GM18951 (cell line): ENCODE measurements around the gene CDC20.

Source experiments
- POLR2A ChIP-seq: IDR thresholded peaks from 4 replicates; pipeline ENCODE4 v1.6.1; 2011; ENCODE audit warnings: mild to moderate bottlenecking; ENCODE audit not compliant: insufficient read length, insufficient read depth; ENCODE audit errors: extremely low read depth
- in situ Hi-C: fragments of 300-500 bp; cut with MboI; formaldehyde crosslinking; loops from one replicate; pipeline ENCODE4 v1.12.0; 2022; ENCODE audit warnings: low sequenced_read_pairs, mixed read lengths, inconsistent platforms; ENCODE audit not compliant: unreplicated experiment

The CDC20 gene

GRCh38 chr1:43372172-43372571 lies 13.4 kb downstream of the CDC20 start:
- no peak for TF ChIP-seq POLR2A
- in situ Hi-C loops: no loop called here

GRCh38 chr1:43373066-43373940 lies 14.5 kb downstream of the CDC20 start:
- TF ChIP-seq POLR2A: no peak
- in situ Hi-C loops: no loop called here

DNA sequence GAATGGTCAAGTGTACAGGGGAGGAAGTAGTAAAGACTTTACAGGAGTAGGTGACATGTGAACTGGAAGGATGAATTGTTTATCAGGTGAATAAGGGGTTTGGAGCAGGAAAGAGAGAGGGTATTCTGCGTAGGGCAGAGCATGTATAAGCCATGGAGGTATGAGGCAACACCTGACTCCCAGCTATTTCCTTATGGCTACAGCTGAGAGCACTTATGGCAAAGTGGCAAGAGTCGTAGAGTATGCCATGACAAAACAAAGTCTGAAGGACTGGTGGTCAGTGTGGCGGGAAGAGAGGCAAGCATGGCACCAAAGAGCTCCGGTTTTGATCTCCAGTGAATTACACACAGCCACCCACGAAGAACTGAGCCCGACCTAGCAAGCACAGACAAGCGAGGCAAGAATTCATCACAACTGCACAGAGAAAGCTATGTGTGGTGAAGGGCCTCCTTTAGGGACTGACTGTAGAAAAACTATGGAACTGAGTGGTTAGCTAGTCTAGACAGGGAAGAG lies 18.0 kb downstream of the CDC20 start:
- in situ Hi-C loops: no loop called here
- no peak for TF ChIP-seq POLR2A

DNA sequence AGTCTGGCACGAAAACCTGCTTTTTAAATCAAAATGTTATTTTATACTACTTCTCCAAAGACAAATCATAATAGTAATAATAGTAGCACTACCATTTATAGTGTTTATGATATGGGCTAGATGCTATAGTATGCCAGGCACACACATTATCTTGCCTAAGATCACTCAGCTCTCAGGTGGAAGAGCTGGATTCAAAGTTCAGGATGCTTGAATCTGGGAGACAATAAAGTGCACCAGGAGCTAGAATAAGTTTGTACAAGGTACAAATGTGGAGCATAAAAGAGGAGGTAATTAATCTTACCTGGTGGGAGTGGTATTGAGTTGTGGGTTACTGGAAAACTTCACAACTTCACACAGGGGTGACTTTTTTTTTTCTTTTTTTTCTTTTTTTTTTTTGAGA lies 19.1 kb downstream of the CDC20 start:
- TF ChIP-seq POLR2A: no peak
- in situ Hi-C loops: no loop called here

GRCh38 chr1:43379476-43379875 lies 20.7 kb downstream of the CDC20 start:
- in situ Hi-C loops: no loop called here

DNA sequence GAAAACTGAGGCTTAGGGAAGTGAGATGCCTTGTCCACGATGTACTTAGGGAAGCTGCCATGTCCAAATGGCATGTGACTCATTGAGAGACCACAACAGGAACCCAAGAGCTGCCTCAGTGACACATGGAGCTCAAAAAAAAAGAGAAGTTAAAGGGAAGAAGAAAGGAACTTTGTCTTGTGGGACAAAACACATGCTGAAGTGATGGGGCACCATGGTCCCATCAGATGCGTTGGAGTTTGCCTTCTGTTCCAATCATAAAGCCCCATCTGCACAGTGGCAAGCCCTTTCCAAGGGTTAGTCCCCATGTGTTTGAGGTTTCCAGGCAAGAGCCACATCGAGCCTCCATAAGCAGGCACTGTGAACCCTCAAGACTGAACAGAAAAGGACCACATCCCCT lies 22.8 kb downstream of the CDC20 start:
- in situ Hi-C loops: no loop called here
- no peak for TF ChIP-seq POLR2A

More at GRCh38 chr1:43379476-43379875, 20.7 kb downstream of the CDC20 start:
- TF ChIP-seq POLR2A: no peak

DNA sequence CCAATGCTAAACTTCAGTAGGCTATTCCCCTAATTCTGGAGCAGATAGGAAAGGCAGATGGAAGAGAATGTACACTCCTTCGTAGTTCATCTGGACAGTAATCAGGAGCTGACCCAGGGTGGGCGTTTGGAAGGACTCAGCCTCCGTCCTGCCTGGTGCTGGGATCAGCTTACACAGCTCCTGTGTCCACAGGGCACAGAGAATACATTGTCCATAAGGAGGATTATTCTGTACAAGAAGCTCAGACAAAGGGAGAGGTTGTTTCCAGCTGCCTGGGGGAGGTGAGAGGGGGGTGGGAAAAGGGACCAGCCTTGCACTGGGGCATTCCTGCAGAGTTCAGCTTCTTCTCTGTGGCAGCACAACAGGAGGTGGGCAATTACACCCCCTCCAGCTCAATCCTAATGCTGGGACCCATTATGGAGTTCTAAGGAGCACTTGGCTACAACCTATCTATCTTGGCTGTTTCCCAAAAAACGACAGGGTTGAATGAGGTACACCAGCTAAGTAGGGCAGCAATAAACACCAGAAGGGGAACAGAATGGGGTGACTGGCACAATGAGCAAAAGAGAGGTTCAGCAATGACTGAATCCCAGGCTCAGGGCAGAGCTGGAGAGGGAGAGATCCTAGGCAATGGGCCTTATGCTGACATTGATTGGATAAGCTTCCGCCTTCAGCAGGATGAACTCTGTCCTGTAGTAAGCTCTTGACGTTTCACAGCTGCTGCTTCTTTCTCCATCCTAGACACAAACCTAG lies 23.4 kb downstream of the CDC20 start:
- in situ Hi-C loops: no loop called here
- no peak for TF ChIP-seq POLR2A

DNA sequence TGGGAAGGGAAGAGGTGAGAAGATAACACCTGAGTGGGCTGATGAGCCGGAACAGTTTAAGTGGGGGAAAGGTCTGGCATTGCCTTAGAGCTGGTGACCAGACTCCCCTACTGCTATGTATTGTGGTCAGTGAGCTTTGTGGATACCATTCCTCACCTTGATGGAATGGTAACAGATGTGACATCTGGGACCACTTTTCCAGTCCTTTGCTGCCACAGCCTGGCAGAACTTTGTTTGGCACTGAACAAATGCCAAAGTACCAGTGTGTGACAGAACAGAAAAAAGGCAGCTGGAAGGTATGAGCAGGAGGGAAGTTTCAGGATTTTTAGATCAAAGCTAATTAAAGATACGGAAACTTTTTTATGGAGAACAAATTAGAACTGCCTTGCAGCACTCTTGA lies 24.7 kb downstream of the CDC20 start:
- no peak for TF ChIP-seq POLR2A
- in situ Hi-C loops: no loop called here

GRCh38 chr1:43386676-43387075 lies 27.9 kb downstream of the CDC20 start:
- in situ Hi-C loops: no loop called here
- no peak for TF ChIP-seq POLR2A

- no peak for TF ChIP-seq POLR2A
- in situ Hi-C loops: no loop called here
Measured at GRCh38 chr1:43387976-43388599, 29.3 kb downstream of the CDC20 start.

DNA sequence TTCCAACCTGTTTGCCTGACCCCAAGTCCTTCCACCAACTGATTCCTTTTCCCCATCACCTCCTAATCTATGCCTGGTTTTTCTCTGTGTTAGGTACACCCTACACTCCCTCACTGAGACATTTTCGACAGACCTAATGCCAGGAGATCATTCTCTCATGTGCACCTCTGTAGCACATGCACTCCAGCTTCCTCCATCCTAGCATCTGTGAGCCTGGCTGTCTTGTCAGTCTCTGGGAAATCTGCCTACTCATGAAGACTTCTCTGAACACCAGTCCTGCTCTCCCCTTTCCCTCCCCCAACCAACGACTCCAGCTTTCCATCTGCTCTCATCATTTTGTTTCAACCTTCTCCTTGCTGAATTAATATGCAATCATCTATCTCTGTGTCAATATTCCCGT lies 29.8 kb downstream of the CDC20 start:
- TF ChIP-seq POLR2A: no peak
- in situ Hi-C loops: no loop called here

GRCh38 chr1:43389326-43390313 lies 30.8 kb downstream of the CDC20 start, which contains the start of the genes MED8 and SZT2:
Gene MED8 (minus strand): TSS chr1:43389800. CDS start chr1:43389764, 36 bp downstream.
Gene SZT2 (plus strand): TSS chr1:43389899. CDS start chr1:43389969, 70 bp downstream.
- TF ChIP-seq POLR2A: peak; percentile 89
- in situ Hi-C loops: no loop called here
